AG09309 (cell line): ENCODE data around the gene CBLB.
"Not testable (repeated sequence)": the region's sequence is repeated elsewhere in the genome, so short reads cannot be mapped to it uniquely, and the experiment has no call there.

Experiments
- DNase-seq: peaks from one replicate; pipeline ENCODE4 v3.0.0-alpha.2; 2010; ENCODE audit warnings: low read depth
- H3K4me3 ChIP-seq: 2 replicates; pipeline ENCODE4 v1.5.1; 2011; ENCODE audit warnings: mild to moderate bottlenecking, low read depth, low read length, moderate library complexity; ENCODE audit not compliant: control insufficient read depth
- TF ChIP-seq, protein P1 (sequence below): IDR thresholded peaks from 2 replicates; pipeline ENCODE4 v1.5.1; 2011; ENCODE audit warnings: mild to moderate bottlenecking, low read depth, low read length, inconsistent platforms; ENCODE audit not compliant: insufficient read depth, control insufficient read depth; ENCODE audit errors: missing control alignments

The CBLB gene

DNA sequence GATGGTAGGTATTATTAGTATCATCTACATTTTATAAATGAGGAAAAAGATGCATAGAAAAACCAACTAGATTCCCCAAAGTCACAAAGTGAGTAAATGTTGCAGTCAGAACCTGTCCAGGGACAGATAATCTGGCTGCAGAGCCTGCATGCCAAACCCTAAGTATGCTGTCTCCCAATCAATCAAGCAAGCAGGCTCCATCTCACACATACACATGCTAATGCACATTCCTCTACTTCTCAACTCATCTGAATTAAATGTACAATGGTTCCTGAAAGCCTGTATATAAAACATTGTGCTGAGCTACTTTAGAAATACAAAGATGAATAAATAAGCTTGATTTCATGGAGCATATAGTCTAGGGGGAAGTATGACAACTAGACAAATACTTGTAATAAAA, 101.0 kb downstream of the CBLB start:
- no peak for DNase-seq
- TF ChIP-seq, protein P1, sequence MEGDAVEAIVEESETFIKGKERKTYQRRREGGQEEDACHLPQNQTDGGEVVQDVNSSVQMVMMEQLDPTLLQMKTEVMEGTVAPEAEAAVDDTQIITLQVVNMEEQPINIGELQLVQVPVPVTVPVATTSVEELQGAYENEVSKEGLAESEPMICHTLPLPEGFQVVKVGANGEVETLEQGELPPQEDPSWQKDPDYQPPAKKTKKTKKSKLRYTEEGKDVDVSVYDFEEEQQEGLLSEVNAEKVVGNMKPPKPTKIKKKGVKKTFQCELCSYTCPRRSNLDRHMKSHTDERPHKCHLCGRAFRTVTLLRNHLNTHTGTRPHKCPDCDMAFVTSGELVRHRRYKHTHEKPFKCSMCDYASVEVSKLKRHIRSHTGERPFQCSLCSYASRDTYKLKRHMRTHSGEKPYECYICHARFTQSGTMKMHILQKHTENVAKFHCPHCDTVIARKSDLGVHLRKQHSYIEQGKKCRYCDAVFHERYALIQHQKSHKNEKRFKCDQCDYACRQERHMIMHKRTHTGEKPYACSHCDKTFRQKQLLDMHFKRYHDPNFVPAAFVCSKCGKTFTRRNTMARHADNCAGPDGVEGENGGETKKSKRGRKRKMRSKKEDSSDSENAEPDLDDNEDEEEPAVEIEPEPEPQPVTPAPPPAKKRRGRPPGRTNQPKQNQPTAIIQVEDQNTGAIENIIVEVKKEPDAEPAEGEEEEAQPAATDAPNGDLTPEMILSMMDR = no peak
- no peak overlapping the region for H3K4me3 ChIP-seq

- no peak overlapping the region for H3K4me3 ChIP-seq
- TF ChIP-seq, protein P1 = no peak
- no peak for DNase-seq
Measured at GRCh38 chr3:105767216-105767615, 101.6 kb downstream of the CBLB start.

- TF ChIP-seq, protein P1 = no peak
- DNase-seq = no peak
- H3K4me3 ChIP-seq = no peak overlapping the region
Measured at GRCh38 chr3:105765308-105765639, 103.5 kb downstream of the CBLB start.

GRCh38 chr3:105764378-105765307, 104.2 kb downstream of the CBLB start:
- TF ChIP-seq, protein P1 = no peak
- no peak for DNase-seq
- no peak overlapping the region for H3K4me3 ChIP-seq

DNA sequence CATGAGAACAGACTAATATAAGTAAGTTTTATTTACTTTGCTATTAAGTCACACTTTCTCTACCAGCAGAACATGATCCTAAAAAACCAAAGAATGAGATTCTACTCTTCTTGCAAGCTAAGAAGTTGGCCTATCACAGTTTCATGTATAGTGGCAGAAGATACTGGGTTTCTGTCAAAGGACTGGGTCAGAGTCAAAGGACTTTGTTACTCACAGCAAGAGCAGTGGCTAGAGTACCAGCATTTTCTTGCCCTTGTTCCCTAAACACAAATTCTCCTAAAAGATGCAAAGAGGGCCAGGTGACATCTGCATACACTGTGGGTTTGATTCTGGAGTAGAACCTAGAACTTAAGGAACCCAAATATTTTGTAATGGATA, 105.2 kb downstream of the CBLB start:
- TF ChIP-seq, protein P1 = no peak
- no peak for DNase-seq
- no peak overlapping the region for H3K4me3 ChIP-seq

DNA sequence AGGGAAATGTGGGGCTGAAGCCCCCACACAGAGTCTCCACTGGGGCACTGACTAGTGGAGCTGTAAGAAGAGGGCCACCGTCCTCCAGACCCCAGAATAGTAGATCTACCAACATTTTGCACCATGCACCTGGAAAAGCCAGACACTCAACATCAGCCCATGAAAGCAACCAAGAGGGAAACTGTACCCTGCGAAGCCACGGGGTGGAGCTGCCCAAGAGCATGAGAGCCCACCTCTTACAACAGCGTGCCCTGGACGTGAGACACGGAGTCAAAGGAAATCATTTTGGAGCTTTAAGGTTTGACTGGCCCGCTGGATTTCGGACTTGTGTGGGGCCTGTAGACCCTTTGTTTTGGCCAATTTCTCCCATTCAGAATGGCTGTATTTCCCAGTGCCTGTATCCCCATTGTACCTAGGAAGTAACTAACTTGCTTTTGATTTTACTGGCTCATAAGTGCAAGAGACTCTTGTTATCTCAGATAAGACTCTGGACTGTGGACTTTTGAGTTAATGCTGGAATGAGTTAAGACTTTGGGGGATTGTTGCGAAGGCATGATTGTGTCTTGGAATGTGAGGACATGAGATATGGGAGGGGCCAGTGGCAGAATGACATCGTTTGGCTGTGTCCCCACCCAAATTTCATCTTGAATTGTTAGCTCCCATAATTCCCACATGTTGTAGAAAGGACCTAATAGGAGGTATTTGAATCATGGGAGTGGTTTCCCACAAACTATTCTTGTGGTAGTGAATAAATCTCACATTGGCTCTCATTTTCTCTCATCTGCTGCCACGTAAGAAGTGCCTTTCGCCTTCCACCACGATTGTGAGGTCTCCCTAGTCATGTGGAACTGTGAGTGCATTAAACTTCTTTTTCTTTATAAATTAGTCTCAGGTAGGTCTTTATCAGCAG, 105.8 kb downstream of the CBLB start:
- DNase-seq = no peak
- no peak overlapping the region for H3K4me3 ChIP-seq
- TF ChIP-seq, protein P1 = no peak

DNA sequence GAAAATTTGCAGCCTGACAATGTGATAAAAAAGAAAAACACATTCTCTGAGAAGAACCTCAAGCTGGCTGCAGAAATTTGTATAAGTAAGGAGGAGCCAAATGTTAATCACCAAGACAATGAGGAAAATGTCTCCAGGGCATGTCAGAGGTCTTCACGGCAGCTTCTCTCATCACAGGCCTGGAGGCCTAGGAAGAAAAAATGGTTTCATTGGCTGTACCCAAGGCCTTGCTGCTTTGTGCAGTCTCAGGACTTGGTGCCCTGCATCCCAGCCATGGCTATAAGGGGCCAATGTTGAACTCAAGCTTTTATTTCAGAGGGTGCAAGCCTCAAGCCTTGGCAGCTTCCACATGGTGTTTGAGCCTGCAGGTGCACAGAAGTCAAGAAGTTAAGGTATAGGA, 106.6 kb downstream of the CBLB start:
- not testable (repeated sequence) for H3K4me3 ChIP-seq

More for the DNA sequence above, 106.6 kb downstream of the CBLB start:
- not testable (repeated sequence) for DNase-seq
